ENCODE results near the gene CFAP299. TPM values are rescaled to one million over a fixed set of nuclear protein-coding genes. Genes with fewer than 3 reads are reported as not detected.

CFAP299 gene
- total and polyA plus RNA-seq, 2 of the 8 experiments (the other 6 are each of a cell fraction or from before 2014, with no cell fraction given), result not detected

GRCh38 chr4:80587871-80588385 is 252.4 kb downstream of the CFAP299 start:
- CTCF ChIA-PET (ENCODE audit: partially characterized antibody), result interaction anchor here (0.6 to 1.9 kb wide), 5 partner anchors 8 to 226 kb away, joined by 3 to 5 read pairs (median 4); no protein-coding TSS in a partner anchor
- no peak overlapping the region for H2BK20ac ChIP-seq (ENCODE audit: low read length)
- no peak overlapping the region for H4K8ac ChIP-seq (ENCODE audit: extremely low read depth, insufficient read depth, low read length)
- no peak overlapping the region for H3K18ac ChIP-seq (ENCODE audit: extremely low read depth, low read length)
- no peak overlapping the region for H2BK5ac ChIP-seq (ENCODE audit: low read depth, low read length)
- no peak overlapping the region for H3K56ac ChIP-seq (replicated peaks; ENCODE audit: insufficient read length, low read depth, low read length)
- H3K9ac ChIP-seq (replicated peaks in 1 of 4; ENCODE audit: extremely low read depth in 1 of 4, low read depth in 3 of 4, low read length in 3 of 4), result no peak overlapping the region
- no peaks in the 10 kb centered on the region for H3K9me3 ChIP-seq (ENCODE audit: insufficient read depth in 2 of 2, low read depth in 1 of 2, low read length in 1 of 2)
- no peaks in the 10 kb centered on the region for H3K27me3 ChIP-seq (replicated peaks in 1 of 4; ENCODE audit: control insufficient read depth in 3 of 4, extremely low read depth in 1 of 4, insufficient read depth in 3 of 4, low read length in 3 of 4)
- no peak overlapping the region for H3K4me3 ChIP-seq (ENCODE audit: extremely low read depth in 1 of 4, insufficient read depth in 2 of 4, low read depth in 3 of 4, low read length in 4 of 4)
- no peak overlapping the region for H3K23ac ChIP-seq (ENCODE audit: insufficient read length)
- H2AK5ac ChIP-seq (ENCODE audit: low read depth, low read length), result no peak overlapping the region
- H3K79me1 ChIP-seq (ENCODE audit: low read depth, low read length), result no peaks in the 10 kb centered on the region
- H2BK15ac ChIP-seq (ENCODE audit: low read length), result no peak overlapping the region
- no peaks in the 10 kb centered on the region for H3K23me2 ChIP-seq (ENCODE audit: low read depth, low read length)
- DNase-seq (ENCODE audit: low read depth in 1 of 2, low spot score in 2 of 2) (no peak), FAIRE-seq (no peak)
- no peaks in the 10 kb centered on the region for H3K4me1 ChIP-seq (replicated peaks in 1 of 4; ENCODE audit: control insufficient read depth in 3 of 4, insufficient read depth in 4 of 4, low read length in 3 of 4)
- TF ChIP-seq SIX5 (IDR thresholded peaks at IDR 0.05; ENCODE audit: low read depth, low read length), result no peak
- TF ChIP-seq KDM5A (IDR thresholded peaks at IDR 0.05; ENCODE audit: low read length), result no peak
- no peak for TF ChIP-seq ATF2 (IDR thresholded peaks at IDR 0.05; ENCODE audit: low read length)
- no peak for TF ChIP-seq KDM1A (IDR thresholded peaks at IDR 0.05; ENCODE audit: borderline replicate concordance, low read length)
- no peak for TF ChIP-seq CBX8 (IDR thresholded peaks at IDR 0.05; ENCODE audit: borderline replicate concordance, low read depth, low read length)
- H3K4ac ChIP-seq (replicated peaks; ENCODE audit: insufficient read length, low read depth, low read length), result no peak overlapping the region
- H3K79me2 ChIP-seq (ENCODE audit: control insufficient read depth in 1 of 2, insufficient read depth in 2 of 2, low read length in 2 of 2), result no peaks in the 10 kb centered on the region
- H2AFZ ChIP-seq (ENCODE audit: low read length), result no peak overlapping the region; the same call in 1 of the 2 replicates
- H3K4me2 ChIP-seq (ENCODE audit: insufficient read depth in 1 of 2, low read depth in 2 of 2, low read length in 2 of 2), result no peak overlapping the region
- no peak overlapping the region for H4K91ac ChIP-seq (replicated peaks; ENCODE audit: insufficient read length, low read length)
- POLR2A ChIA-PET (ENCODE audit: partially characterized antibody), result no interaction called here
- no peak overlapping the region for H2BK12ac ChIP-seq (ENCODE audit: low read depth, low read length)
- H4K5ac ChIP-seq (ENCODE audit: insufficient read length, low read depth, low read length), result no peak overlapping the region
- H4K20me1 ChIP-seq (replicated peaks in 1 of 2; ENCODE audit: control insufficient read depth in 1 of 2, insufficient read depth in 2 of 2, low read length in 2 of 2), result no peaks in the 10 kb centered on the region
- H3K27ac ChIP-seq (ENCODE audit: low read depth, low read length), result no peak overlapping the region
- H3K36me3 ChIP-seq (ENCODE audit: control insufficient read depth in 2 of 4, insufficient read depth in 4 of 4, low read length in 3 of 4), result no peaks in the 10 kb centered on the region
- 92% methylated on average over 2 of the region's 2 CpGs; no CpG with 5 or more reads in 1 of the 2 experiments for WGBS, 2 experiments (ENCODE audit: extremely low coverage in 1 of 2, insufficient coverage in 1 of 2, insufficient read length in 1 of 2, insufficient replicate concordance in 2 of 2, low coverage in 1 of 2, low lambda C conversion rate in 2 of 2, missing lambda C conversion rate in 1 of 2)
- no peak overlapping the region for H2BK120ac ChIP-seq (replicated peaks; ENCODE audit: low read depth, low read length)
- no peak overlapping the region for H3K14ac ChIP-seq (ENCODE audit: insufficient read length)
